NCI-H460 (cell line): Measurements from ENCODE around the gene KLHL3. TPM values are rescaled to one million over a fixed set of nuclear protein-coding genes. Genes with fewer than 3 reads are reported as not detected.

ENCODE experiments used
- DNase-seq: peaks from one replicate; pipeline ENCODE4 v3.0.0-alpha.2; 2016; ENCODE audit warnings: low read depth; ENCODE audit errors: extremely low read depth
- total RNA-seq: library from RNA; depleted of rRNA; stranded (reverse); fragments of >200 nt; shearing (Covaris generic); gene quantifications from 2 replicates; pipeline ENCODE4 v1.2.3, GENCODE V29; 2014

The KLHL3 gene
- total RNA-seq, 1 experiment from 2014 or later: 5.0 TPM

DNA sequence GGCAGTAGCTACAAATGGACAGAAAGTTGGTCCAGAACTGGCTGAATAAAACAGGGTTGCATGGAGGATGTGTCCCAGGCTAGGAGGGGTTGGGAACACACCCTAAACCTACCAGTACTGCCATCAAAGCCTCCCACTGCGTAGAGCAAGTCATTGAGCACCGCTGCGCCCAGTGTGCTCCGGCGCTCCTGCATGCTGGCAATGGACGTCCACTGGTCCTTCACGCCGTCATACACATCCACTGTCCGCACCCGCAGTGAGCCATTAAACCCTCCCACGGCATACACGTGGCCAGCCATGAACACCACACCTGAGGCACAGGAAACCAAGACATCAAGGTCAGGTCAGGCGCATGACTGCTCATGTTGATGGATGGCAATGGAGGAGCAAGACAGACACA, 97.0 kb downstream of the KLHL3 start:
- no peak for DNase-seq

DNA sequence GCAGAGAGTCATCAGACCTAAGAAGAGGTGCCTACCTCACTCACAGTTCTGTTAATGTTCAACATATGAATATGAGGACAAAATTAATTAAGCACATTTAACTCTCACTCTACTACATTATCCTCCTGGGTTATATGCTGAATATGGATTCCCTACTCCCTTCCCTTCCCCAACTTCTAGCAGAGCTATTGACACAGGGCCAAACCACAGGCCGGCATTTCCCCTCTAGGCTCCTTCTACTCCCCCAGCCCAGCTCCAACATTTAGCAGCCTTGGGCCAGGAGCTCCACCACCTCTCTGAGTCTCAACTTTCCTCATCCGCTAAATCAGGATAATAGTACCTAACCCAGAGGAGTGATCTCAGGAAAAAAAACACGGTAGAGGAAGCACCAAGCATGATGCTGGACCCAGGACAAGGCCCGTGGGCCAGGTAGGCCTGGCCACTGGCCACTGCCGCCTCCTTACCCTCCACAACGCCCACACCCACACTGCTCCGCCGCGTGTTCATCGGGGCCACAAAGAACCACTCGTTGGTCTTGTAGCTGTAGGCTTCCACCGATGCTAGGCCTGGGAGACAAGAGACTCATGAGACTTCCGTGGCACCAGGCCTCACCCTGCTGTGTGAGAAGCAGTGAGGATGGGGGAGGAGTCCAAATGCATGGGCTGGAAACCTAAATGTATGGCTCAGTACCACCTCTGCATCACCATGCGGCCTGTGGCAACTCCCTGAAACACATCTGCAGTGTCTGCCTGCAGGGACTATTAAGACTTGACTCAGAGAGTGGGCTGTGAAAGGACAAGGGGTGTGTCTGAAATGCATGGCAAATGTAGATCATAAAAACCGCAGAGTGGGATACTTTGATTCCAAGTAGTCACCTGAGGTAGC, 98.8 kb downstream of the KLHL3 start:
- no peak for DNase-seq

DNA sequence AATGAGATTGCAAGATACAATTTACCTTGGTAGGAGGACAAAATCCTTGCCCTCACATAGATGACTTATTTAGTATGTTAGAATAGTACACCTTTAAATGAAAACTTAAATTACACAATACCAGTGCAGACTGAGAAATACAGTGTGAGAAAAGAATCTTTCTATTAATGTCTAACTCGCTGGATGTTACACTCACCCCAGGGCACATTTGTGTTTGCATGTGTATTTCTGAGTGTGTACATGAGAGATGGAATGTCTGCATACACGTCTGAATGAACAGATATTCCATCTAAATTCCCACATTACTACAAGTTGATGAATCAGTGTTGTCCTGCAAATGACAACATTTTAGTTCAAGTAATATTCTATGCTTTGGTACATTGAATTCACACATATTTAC, 99.8 kb downstream of the KLHL3 start:
- no peak for DNase-seq

DNA sequence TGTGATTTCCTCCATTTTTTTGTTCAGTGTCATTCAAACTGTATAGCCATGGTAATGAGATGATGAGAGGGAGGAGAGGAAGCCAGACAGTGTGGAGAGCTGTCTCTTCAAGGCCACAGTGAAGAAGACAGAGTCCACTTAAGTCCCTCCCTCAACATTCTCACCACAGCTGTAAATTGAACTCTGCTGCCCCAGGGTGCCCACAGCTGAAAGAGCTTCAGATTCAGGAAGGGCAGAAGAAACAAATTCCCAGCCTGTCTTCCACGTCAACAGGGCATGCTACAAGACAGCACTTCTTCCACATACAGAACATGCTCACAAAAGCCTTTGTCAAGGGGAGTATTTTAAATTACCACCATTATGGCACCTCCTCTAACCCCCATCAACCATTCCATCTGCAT, 100.4 kb downstream of the KLHL3 start:
- no peak for DNase-seq

DNA sequence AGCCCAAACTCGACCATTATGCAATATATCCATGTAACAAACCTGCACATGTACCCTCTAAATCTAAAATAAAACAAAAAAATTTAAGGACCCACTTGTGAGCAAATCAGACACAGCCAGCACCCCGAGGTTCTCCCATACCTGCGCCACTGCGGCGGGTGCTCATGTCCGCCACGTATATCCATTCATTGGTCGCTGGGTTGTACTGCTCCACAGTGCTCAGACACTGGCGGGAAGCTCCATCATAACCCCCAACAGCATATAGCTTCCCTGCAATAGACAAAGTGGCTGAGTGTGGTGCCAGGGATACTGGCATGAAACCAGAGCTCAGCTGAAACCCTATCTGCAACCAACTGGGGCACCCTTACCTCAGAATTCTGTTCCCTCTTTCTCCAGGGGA, 102.0 kb downstream of the KLHL3 start:
- no peak for DNase-seq

DNA sequence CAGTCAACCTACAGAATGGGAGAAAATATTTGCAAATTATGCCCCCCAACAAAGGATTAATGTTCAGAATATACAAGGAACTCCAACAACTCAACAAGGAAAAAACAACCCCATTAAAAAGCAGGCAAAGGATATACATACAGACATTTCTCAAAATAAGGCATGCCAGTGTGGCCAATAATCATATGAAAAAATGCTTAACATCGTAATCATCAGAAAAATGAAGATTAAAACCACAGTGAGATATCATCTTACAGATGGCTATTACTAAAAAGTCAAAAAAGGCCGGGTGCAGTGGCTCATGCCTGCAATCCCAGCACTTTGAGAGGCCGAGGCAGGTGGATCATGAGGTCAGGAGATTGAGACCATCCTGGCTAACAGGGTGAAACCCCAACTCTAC, 103.2 kb downstream of the KLHL3 start:
- no peak for DNase-seq

DNA sequence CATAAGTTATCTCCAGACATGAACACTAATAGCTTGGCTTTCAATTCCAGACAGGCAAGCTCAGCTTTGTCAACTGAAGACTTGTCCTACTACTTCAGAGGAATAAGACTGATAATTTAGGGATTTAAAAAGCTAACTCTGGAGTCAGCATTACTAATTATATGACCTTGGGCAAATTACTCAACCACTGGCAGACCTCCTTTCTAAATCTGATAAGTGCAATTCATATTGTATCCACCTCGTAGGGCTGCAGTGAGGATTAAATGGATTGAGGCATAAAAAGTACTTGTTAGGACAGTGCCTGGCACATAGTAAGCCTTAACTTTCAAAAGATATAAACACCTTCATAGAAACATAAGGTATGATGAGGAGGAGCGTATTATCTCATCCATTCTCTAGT, 104.4 kb downstream of the KLHL3 start:
- DNase-seq: no peak

DNA sequence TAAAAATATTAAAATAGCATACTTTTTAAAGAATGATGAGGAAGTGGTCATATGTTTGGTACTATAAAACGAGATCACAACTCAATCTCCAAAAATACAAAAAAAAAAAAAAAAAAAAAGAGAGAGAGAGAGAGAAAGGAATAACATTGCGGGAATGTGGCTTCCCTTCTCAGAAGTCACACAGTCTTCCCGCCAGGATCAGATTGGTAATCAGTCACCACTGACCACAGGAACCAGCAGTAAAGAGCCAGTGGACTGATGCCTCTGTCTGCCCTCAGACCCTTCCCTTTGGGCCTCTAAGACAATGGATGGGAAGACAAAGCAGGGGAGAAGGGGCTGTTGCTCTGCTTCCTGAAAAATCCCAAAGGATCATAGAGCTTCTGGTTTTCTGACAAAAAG, 104.9 kb downstream of the KLHL3 start:
- no peak for DNase-seq

DNA sequence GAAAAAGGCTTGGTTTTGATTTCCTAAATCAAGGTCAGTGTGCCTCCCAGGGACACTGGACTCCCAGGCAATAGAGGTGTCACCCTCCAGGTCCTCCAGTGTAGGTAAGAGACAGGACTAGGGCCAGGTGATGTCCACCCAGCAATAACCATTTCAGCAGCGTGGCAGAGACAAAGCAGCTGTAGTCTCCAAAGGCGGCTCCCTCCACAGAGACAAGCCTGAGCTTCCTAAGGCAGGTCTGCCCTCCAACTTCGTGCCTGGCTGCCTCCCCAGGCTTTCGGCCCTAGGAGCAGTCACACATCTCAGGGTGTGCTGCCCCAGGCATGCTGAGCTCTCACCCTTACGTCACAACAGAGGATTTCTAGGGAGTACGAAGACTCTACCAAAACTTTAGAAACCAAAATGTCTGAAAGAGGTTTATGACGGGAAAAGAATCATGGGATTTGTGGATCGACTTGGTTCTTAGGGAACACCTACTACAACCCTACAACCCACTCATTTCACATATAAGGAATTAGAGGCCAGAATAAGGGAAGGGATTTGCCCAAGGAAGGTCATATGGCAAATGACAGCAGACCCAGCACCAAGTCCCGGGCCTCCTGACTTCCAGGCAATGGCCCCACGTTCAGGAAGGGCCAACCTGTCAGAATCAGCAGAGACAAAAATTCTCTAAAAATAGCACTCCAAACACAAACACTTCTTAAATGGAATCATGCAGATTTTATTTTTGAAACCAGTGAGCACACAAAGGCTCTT, 105.5 kb downstream of the KLHL3 start:
- DNase-seq: no peak

DNA sequence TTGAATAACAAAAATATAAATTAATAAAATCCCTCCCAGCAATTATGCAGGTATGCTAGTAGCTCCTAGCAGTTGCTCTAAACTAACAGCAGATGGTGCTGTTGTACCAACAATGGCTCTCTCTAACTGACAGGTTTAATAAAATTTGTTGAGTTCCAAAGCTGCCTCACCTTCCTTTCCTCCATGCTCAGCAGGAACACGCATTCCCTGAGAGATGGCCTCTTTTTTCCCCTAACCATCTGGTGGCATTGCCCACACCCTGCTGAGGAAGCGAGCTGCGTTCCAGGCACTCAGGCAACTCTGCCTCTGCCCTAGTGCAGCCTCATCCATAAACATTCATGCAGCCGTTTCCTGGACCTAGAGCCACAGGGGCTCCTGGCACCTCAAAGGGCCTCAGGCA, 106.2 kb downstream of the KLHL3 start:
- peak; percentile 64 for DNase-seq

DNA sequence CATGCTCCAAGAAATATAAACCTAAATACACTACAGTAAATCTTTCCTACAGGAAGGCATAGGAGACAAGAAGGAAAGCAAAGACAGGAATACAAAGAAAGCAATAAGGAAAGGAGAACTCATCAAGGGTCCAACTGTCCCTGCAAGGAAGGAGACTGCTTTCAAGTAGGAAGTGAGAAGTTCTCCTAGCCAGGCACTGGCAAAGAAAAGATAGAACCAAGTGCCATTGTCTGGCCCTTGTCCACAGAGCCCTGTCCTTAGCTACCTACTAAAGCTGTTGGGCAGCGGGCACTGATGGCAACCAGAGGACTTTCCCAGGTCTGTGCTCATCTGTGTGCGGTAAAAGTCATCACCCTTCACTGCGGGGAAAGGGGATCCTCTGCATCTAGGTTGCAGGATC, 108.2 kb downstream of the KLHL3 start:
- DNase-seq: no peak

DNA sequence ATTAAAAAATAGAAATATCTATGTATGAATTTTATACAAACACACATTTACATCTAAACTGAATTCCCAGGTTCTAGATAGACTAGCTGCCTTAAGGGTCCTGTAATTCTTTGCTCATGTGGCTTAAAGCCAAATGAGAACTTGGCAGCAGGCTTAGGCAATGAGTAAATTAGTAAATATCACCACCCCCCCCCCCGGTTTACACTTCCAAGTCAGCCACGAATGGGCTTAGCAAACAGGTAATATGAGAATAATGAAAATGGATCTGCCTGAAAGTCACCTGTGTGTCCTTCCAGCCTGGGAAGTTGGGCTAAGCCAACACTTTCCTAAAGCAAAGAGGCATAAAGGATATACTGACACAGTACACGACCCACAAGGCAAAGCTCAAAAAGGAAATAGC, 108.6 kb downstream of the KLHL3 start:
- DNase-seq: no peak

DNA sequence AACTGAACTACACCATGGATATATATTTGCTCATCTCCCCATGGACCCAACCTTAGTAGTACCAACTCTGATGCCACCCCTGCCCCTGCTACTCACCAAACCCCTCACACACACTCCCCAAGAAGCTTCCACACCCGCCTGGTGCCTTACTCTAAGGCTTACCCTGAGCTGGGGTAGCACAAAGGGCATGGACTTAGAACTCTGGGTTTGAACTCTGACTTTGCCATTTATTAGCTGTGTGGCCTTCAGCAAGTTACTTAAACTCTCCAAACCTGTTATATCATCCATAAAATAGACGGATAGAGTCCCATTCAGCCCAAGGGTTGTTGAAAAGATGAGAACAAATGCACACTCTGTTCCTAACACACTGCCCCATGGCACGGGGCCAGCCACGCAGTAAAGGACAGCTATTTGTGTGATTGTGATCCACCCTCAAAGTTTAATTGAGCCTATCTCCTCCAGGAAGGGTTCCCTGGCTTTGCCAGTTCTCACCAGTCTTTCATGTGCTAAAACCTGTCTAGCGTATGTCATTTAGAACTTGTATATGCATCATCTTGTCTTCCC, 111.0 kb downstream of the KLHL3 start:
- no peak for DNase-seq

DNA sequence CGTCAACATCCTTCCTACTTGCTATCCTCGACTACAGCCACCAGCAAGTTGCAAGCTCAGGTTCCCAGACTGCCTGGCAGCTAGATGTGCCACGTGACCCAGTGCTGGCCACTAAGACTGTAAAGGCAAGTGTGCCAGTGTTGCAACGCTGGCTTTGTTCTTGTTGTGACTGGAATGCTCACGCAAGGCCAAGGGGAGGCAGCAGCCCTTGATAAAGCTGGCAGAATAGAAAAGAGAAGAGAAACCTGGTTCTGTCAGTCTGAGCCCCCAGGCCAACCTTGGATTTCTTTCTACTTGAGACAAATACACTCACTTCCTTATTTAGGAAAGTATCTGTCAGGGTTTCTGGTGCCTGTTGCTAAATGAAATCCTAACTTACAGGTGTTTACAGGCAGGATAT, 113.0 kb downstream of the KLHL3 start:
- peak; percentile 19 for DNase-seq

DNA sequence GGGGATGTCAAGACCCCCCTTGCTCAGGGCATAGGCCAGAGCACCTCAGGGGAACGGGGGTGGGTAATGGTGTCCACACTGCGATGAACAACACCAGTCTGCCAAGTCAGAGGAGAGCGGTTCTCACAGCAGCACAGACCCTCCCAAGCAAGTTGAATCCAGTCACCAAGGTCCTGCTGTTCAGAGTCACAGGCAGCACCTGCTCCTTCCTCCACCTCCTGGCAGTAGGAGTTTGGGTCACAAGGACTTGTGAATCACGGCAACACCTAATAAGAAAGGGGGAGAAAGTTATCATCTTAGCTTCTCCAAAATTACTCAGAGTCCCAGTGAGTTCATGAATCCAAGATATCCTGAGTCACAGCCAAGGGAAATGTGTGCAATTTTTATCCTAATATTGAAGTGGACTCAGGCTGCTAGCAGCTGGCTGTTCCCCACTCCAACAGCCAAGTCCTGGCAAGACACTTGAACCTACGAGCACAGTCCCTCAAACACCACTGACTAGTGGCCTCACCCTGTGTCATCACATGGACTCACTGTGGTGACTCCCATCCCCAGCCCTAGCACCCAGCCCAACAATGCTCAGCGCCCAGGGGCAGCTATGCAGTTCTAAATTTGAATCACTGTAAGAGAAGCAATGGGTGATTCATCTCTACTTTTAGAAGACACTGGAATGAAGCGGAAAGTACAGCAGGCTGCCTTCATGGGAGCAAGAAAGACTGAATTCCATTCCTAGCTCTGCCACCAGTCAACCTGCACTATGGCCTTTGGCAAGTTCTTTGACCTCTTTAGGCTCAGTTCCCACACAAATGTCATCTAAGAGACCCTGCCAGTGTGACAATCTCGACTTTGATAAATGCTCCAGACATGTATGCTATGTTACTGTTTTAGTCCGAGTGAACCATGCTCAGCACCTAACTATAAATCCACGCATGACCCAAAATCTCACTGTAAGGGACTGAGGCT, 113.7 kb downstream of the KLHL3 start:
- DNase-seq: no peak

DNA sequence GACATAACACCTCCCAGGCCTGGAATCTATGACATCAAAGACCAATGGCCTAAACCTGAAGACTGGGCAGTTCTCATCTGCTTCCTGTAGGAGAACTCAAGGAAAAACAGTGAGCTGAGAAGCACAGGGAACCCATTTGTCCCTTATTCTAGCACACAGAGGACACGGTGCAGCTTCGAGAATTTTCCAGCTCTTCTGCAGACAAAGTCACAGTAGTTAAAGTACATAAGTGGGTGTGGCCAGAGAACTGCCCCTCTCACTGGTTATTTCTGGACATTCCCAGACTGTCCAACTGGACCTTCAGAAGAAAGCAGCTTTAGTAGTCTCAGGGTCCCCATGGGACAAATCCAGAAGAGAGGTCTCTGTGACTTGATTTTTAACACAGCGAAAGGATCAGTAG, 114.6 kb downstream of the KLHL3 start:
- no peak for DNase-seq

DNA sequence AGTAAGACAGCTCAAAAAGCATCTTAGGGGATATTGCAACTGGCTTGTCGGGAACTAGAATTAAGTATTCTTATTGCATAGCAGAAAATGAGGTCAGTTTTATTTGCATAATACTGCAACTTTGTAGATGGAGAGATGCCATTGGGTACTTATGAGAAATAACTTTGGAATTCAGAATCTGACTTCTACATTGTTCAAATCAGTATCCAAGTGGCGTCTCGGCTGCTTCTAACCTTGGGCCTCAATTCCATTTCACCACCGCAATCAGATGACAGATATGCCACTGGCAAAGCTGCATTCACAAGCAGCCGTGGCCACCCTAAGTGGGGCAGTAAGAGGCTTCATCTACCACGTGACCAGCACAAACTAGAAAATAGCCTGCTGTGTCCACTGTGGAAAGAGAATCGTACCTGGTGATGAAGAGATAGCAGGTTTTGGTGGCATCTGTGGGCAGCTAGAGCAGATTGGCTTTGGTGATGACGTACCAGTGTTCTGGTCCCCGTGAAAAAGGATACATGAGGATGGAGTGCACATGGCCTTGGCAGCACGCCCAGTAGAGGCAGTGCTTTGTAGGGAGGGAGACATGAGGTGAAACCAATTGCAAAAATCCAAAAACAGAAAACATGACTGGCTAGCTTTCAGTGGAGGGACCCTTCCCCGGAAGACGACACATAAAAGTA, 116.6 kb downstream of the KLHL3 start:
- no peak for DNase-seq

DNA sequence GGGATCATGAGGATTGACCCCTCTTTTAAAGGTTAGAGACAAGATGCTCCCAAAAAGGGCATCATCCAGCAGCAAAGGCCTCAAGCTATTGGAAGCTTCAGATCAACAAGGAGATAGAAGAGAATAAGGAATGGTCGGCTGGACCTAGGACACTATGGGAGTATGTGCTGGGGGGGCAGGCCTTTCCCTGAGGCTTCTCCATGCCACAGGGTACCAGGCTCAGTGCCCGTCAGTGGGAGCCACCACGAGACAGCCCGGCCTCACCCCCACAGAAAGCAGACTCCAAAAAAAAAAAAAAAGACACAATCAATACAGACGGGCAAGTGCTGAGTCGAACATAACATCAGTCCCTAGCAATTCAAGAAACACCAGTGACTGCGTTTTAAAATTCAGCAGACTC, 117.4 kb downstream of the KLHL3 start:
- no peak for DNase-seq

DNA sequence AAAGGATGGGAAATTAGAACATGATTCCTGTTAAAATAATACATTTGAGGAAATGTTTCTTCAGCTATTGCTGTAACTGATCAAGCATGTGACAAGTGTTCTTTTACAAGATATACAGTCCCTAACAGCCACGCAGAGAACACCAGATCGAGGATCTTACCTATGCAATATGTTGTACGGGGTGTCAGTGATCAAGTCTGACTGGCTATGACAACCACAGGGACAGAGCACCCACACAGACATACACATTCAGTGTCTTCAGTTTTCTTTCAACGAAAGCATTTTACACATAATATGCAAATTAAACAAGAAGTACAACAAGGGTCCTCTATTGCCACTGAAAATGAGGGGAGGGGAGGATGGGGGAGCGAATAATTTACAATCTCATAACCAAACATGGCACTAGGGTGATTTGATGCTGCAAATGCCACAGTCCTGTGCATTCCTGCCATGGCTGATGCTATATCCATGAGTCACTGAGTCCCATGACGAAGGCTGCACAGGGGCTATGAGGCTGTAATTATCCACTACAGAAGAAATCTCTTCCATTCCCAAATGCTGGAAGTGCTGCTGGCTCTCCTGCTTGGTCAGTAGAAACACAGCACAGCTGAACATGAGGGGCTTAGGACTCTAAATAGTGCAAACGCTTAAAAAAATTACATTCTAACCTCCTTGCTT, 118.2 kb downstream of the KLHL3 start:
- no peak for DNase-seq

DNA sequence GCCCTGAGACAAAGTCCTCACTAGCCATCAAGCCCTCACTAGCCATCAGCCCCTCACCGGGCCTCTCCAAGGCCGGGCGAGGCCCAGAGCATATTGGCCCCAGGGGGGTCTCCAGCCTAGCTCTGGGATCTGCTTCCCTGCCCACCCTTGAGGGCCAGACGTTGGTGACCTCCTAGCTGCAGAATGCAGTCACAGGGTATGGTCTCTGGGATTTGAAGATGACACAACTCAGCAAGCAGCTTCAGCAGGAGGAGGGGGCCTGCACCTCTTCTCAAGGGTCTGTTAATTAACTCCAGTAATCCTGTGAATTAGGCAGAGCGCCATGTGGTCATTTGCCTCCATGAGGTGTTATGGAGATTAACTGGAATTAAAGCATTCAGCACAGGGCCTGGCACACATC, 119.8 kb downstream of the KLHL3 start:
- DNase-seq: no peak
